ENCODE results near the gene CWF19L2.
A peak's percentile ranks its signal among the peaks of the same experiment; 100 is the strongest.
"Not testable (repeated sequence)": the region's sequence is repeated elsewhere in the genome, so short reads cannot be mapped to it uniquely, and the experiment has no call there.

Gene CWF19L2

GRCh38 chr11:107457558-107458271 lies at the start of gene CWF19L2:
Gene CWF19L2 (minus strand): TSS chr11:107457825. CDS start chr11:107457816, 9 bp downstream.
- DNase-seq: peak; percentile 98 to 100

- DNase-seq: no peak
Measured at GRCh38 chr11:107505647-107506225, 48.1 kb upstream of the CWF19L2 start.

DNA sequence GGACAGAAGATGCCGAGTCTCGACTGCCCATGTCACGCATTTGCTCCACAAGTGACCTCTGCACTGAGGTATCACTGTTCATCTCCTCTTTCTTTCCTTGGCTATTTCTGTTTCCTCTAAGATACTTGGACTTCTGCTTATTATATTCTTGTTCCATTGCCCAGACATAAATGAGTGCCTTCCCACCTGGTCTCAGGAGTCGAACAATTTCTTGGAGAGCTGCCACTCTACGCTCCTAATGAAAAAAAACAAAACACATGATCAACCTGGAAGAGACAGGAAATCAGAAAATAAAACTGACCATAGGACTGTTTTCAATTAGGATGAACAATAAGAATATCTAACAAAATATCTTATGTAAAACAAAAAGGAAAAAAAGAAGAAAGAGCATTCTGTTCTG lies 47.4 kb upstream of the CWF19L2 start:
- DNase-seq: no peak

GRCh38 chr11:107501713-107502112 lies 44.1 kb upstream of the CWF19L2 start:
- no peak for DNase-seq

GRCh38 chr11:107497371-107497770 lies 39.7 kb upstream of the CWF19L2 start:
- DNase-seq: not testable (repeated sequence)

DNA sequence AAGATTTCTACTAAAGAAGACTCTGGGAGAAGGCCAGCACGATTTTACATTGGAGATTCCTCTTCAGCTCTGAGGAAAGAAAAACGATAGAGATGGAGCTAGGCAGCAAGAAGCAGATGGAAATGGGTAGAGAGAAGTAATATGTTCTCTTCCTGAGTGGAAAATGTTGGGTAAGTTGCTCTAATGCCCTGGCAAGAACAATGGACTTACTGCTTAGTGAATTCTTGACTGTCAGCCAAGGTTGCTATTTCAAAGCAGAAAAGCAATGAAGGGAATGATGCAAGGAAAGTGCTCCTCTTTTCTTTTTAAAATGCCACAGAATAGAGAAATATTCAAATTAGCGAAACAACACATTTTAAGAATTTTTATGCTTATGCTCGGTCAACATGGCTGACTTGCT lies 38.4 kb upstream of the CWF19L2 start:
- no peak for DNase-seq

- no peak for DNase-seq
Measured at GRCh38 chr11:107494055-107494454, 36.4 kb upstream of the CWF19L2 start.

DNA sequence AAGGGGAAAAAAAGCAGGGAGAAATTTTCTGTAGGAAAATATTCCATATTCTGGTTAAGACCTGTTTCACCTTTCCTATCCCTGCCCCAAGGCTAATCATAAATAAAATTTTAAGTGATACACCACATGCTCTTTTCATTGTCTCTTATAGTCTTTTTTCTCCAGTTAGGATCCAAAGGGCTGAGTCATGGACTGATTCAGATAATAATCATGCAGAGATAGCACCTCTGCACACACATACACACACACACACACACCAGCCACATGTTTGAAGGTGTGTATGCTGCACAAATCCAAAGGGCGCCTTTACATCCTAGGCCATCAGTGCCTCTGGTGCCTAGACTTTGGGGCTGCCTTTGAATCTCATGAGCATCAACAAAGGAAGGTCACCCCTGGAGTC lies 35.5 kb upstream of the CWF19L2 start:
- DNase-seq: peak; percentile 18 to 46

GRCh38 chr11:107490836-107491235 lies 33.2 kb upstream of the CWF19L2 start:
- no peak for DNase-seq

GRCh38 chr11:107482234-107482633 lies 24.6 kb upstream of the CWF19L2 start:
- no peak for DNase-seq

DNA sequence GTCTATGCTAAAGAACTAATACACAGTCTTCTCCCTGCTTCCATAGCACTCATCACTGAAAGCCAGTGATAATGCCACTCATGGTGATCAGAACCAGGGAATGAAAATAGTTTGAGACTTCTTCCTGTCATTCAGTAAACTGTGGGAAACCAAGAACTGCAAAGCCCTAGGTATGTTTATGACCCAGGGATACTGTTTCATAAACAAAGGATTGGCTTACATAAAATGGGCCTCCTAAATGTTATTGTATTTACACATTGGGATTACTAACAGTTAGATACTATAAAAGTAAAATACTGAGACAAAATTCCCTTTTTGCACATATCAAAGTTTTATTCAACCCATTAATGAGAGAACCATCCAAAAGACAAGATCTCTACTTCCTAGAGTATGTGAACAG lies 21.3 kb upstream of the CWF19L2 start:
- no peak for DNase-seq

DNA sequence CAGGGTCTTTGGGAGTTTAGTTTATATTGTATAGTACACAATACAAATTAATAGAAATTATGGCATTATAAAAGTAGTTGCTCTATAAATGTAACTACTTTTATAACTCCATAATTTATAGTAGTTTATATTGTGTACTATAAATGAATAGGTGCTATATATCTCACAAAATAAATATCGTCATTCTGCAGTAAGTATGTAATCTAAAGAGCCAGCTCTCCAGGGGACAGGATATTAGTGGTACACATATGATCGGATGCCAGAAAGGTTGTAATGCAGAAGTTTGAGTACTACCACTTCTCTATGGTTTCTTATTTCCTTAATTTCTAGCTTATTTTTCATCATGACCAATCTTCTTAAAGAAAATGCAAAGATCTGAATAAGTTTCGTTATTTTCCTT lies 20.2 kb upstream of the CWF19L2 start:
- DNase-seq: no peak

DNA sequence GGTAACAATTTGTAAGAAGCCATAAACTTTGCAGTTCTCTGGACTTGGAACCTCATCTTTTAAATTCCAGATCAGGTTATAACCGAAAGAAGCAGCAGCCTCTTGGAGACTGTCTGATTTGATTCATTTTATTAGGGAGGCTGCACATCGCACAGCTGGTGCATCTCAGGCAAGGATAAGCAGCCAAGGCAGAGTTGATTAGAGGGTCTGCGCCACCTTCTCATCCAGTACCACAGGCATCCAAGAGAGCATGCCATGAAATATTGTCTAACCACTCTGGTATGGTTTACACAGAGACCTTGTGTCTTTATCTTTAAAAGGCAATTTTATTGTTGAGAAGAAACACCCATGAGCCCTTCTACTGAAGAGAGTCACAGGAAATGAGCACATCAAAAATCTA lies 16.2 kb upstream of the CWF19L2 start:
- DNase-seq: no peak

DNA sequence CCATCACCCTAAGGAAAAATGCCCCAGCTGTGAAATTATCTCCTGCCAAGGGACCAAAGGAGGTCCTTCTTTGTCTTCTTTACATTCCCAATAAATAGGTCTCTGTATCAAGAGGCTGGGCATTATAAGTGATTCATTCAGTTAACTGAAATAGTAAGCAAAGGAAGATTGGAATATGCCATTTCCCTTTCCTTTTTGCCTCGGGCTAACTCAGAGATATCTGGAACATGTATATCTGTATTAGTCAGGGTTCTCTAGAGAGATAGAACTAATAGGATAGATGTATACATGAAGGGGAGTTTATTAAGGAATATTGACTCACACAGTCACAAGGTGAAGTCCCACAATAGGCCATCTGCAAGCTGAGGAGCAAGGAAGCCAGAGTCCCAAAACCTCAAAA lies 15.3 kb upstream of the CWF19L2 start:
- DNase-seq: no peak

DNA sequence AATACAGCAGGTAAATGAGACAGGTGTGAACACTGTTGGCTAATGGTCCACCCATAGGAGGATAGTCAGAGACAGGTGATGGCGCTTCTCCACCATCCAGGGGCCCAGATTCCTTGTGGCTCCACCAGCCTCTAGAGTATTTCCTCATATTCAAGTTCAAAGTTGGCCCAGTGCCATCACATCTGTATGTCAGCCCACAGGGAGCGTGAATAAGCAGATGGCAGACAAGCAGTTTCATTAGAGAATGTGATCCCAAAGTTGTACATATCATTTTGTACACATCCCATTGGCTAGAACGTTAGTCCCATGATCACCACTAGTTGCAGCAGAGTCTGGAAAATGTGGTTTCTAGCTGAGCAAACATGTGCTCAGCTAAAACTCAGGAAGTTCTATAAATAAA lies 11.0 kb upstream of the CWF19L2 start:
- DNase-seq: no peak

DNA sequence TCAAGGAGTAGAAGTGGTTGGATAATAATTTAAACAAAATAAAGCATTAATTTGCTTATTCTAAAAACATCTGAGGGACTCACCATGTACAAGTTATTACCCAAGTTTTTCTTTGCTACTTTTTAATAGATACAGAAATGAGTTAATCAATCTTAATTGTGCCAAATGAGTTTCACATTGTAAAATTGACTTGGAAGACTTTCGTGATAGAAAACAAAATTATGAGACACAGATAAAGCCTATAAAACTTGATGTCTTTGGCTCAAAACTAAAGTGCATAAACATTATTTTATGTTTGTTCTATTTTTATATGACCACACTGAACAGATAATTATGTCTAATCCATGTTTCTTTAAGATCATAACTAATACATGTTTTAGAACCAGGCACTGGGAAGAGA lies 10.1 kb upstream of the CWF19L2 start:
- DNase-seq: no peak

- DNase-seq: not testable (repeated sequence)
Measured at GRCh38 chr11:107466275-107466866, 8.7 kb upstream of the CWF19L2 start.

- peak in 1 of 2 experiments; percentile 57 for DNase-seq
Measured at GRCh38 chr11:107457205-107457557, 444 bp downstream of the CWF19L2 start.

DNA sequence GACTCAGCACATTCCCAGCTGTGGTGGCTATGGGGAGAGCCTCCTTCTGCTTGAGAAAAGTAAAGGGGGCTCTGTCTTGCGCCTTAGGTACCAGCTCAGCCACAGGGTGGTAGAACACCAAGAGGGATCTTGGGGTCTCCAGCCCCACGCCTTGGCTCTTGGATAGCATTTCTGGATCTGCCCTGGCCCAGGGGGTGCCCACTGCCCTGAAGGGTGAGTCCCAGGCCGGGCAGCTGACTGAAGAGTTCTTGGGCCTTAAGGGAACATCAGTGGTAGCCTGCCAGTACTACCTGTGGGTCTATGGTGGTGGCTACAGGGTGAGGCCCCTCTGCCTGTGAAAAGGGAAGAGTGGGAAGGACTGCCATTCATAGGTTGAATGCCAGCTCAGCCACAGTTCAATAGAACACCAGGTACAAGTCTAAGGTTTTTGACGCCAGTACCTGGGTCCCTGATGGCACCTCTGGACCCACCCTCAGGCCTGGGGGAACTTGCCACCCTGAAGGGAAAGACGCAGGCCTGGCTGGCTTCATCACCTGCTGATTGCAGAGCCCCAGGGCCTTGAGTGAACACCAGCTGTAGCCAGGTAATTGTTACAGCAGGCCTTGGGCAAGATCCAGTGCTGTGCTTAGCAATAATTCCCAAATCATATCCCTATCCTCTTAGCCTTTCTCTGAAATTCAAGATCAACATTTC lies 3.9 kb downstream of the CWF19L2 start:
- no peak for DNase-seq

- no peak for DNase-seq
Measured at GRCh38 chr11:107446822-107447431, 10.7 kb downstream of the CWF19L2 start.

GRCh38 chr11:107442715-107443215 lies 14.9 kb downstream of the CWF19L2 start:
- no peak for DNase-seq

DNA sequence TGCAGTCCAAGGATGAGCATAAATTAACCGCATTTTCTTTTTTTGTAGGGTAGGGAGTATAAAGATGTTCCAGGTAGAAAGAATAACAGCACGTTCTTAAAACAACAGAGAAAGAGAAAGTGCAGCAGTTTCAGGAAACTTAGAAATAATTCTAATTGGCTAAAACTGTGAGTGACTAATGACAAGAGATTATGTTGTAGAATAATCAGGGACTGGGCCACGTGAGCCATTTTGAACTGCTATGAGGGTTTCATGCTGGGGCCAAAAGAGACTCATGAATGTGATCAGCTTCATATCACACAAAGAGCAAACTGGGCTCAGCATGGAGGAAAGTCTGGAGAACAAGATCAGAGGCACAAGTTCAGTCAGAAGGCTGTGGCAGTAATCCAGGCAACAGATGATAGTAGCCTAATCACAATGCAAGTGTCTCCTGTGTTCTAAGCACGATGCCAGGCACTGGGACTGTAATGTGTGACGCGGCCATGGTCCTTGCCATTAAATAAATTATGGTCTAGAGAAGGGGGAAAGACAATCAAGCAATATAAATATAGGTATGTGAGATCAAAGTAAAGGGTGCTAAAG lies 17.9 kb downstream of the CWF19L2 start:
- no peak for DNase-seq

DNA sequence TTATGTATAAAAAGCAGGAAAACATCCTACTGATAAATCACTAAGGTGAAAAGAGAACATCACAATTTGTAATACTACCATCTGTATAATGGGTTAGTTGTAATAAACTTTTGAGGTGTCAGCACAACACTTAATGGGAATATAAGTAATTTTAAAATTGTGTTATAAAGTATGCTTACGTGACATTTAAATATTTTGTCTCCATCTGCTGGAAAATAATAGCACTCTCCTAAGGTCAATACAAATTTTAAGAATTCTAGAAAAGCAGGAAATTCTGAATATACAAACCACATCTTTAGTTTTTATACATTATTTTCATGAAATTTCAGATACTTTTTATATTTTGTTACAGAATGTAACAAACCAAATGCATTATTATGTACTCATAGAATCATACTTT lies 19.5 kb downstream of the CWF19L2 start:
- no peak for DNase-seq
